DOHH2 (cell line): Measurements from ENCODE around the gene UGT8.
"Not testable (repeated sequence)": the region's sequence is repeated elsewhere in the genome, so short reads cannot be mapped to it uniquely, and the experiment has no call there.

Experiments
- H3F3A ChIP-seq: fragments of 200-600 bp; sonication (generic), shearing (Covaris generic); 2 replicates; pipeline ENCODE4 v1.6.0; 2016; ENCODE audit warnings: antibody characterized with exemption, mild to moderate bottlenecking; ENCODE audit not compliant: control insufficient read depth, insufficient read depth
- H3K27ac ChIP-seq: fragments of 200-600 bp; sonication (generic); 2 replicates; pipeline ENCODE4 v1.5.1; 2014; ENCODE audit warnings: low read depth, mild to moderate bottlenecking, low read length, moderate library complexity
- H3K27me3 ChIP-seq: fragments of 200-600 bp; sonication (generic); 2 replicates; pipeline ENCODE4 v1.6.1; 2014; ENCODE audit warnings: mild to moderate bottlenecking, low read length, mixed read lengths; ENCODE audit not compliant: control insufficient read depth
- H3K36me3 ChIP-seq: fragments of 200-600 bp; sonication (generic); 2 replicates; pipeline ENCODE4 v1.6.1; 2014; ENCODE audit warnings: mild to moderate bottlenecking, low read length, moderate library complexity, mixed read lengths; ENCODE audit not compliant: control insufficient read depth
- H3K4me1 ChIP-seq: fragments of 200-600 bp; sonication (generic); 2 replicates; pipeline ENCODE4 v1.6.1; 2014; ENCODE audit warnings: mild to moderate bottlenecking, low read length, mixed read lengths; ENCODE audit not compliant: control insufficient read depth
- H3K4me2 ChIP-seq: fragments of 200-600 bp; sonication (generic); 2 replicates; pipeline ENCODE4 v1.6.0; 2014; ENCODE audit warnings: mild to moderate bottlenecking, low read length, moderate library complexity
- H3K4me3 ChIP-seq: fragments of 200-600 bp; sonication (generic); 2 replicates; pipeline ENCODE4 v1.5.1; 2014; ENCODE audit warnings: mild to moderate bottlenecking, low read length, mixed read lengths
- H3K79me2 ChIP-seq: fragments of 200-600 bp; sonication (generic); 2 replicates; pipeline ENCODE4 v1.6.1; 2014; ENCODE audit warnings: mild to moderate bottlenecking, low read length, mixed read lengths; ENCODE audit not compliant: control insufficient read depth
- H3K9me2 ChIP-seq: fragments of 200-600 bp; sonication (generic); replicated peaks from 2 replicates; pipeline ENCODE4 v1.6.1; 2014; ENCODE audit warnings: mild to moderate bottlenecking, low read length, mixed read lengths; ENCODE audit not compliant: control insufficient read depth
- H3K9me3 ChIP-seq: fragments of 200-600 bp; sonication (generic); 2 replicates; pipeline ENCODE4 v1.6.1; 2014; ENCODE audit warnings: antibody characterized with exemption, low read length, mixed read lengths; ENCODE audit not compliant: control insufficient read depth, insufficient read depth
- H4K20me1 ChIP-seq: fragments of 200-600 bp; sonication (generic); 2 replicates; pipeline ENCODE4 v1.6.0; 2014; ENCODE audit warnings: low read depth, mild to moderate bottlenecking, antibody characterized with exemption, low read length, moderate library complexity; ENCODE audit not compliant: control insufficient read depth, insufficient read depth
- CTCF ChIP-seq: fragments of 200-600 bp; sonication (generic); IDR thresholded peaks from one replicate; pipeline ENCODE4 v1.5.1; 2014; ENCODE audit warnings: antibody characterized with exemption, mild to moderate bottlenecking, low read depth, low read length; ENCODE audit not compliant: poor library complexity, severe bottlenecking
- EZH2phosphoT487 ChIP-seq: fragments of 200-600 bp; sonication (generic); IDR thresholded peaks from 2 replicates; pipeline ENCODE4 v1.6.1; 2017; ENCODE audit warnings: borderline replicate concordance, mild to moderate bottlenecking, antibody characterized with exemption, low read length, moderate library complexity, mixed read lengths

The UGT8 gene

DNA sequence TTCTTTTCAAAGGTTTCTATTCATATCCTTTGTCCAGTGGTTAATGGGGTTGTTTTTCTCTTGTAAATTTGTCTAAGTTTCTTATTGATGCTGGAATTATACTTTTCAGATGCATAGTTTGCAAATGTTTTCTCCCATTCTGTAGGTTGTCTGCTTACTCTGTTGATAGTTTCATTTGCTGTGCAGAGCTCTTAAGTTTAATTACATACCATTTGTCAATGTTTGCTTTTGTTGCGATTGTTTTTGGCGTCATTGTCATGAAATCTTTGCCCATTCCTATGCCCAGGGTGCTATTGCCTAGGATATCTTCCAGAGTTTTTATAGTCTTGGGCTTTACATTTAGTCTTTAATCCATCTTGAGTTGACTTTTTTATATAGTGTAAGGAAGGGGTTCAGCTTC is 21.2 kb upstream of the UGT8 start:
- Histone ChIP-seq H3K4me1 (no peaks in the 10 kb centered on the region), H3K79me2 (no peaks in the 10 kb centered on the region), H3K4me3 (no peak overlapping the region), H4K20me1 (no peaks in the 10 kb centered on the region), H3K27me3 (no peaks in the 10 kb centered on the region), H3K9me3 (peaks cover 10% of the 10 kb centered on the region; the same call in 1 of the 2 replicates), H3F3A (no peaks in the 10 kb centered on the region), H3K36me3 (no peaks in the 10 kb centered on the region), H3K4me2 (no peak overlapping the region), H3K27ac (no peak overlapping the region), H3K9me2 (no peaks in the 10 kb centered on the region)
- TF ChIP-seq CTCF (no peak), EZH2phosphoT487 (no peak)

DNA sequence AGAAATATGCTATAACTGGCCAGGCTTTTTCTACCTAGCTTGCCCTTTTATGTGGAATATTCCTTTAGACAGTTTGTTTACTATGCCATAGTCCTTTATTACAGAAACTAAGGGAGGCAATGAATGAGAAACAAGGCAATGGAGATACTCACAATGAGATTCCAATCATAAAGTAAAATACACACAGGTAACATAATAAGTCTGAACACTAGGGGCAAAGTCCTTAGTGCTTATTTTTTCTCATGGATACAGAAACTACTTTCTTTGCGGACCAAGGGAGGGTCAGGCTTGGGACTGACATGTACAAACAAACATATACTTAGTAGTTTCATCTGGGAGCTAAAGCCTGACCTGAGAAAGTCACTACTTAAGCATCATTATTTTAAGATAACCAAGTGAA is 16.0 kb upstream of the UGT8 start:
- H3F3A ChIP-seq = no peaks in the 10 kb centered on the region
- no peaks in the 10 kb centered on the region for H3K36me3 ChIP-seq
- no peak overlapping the region for H3K4me2 ChIP-seq
- peaks cover 11% of the 10 kb centered on the region; the same call in 1 of the 2 replicates for H3K9me3 ChIP-seq
- TF ChIP-seq CTCF = no peak
- no peak for TF ChIP-seq EZH2phosphoT487
- H3K27ac ChIP-seq = no peak overlapping the region
- no peaks in the 10 kb centered on the region for H3K27me3 ChIP-seq
- H4K20me1 ChIP-seq = no peaks in the 10 kb centered on the region
- H3K4me3 ChIP-seq = no peak overlapping the region
- H3K9me2 ChIP-seq = no peaks in the 10 kb centered on the region
- H3K4me1 ChIP-seq = no peaks in the 10 kb centered on the region
- H3K79me2 ChIP-seq = no peaks in the 10 kb centered on the region

- no peak overlapping the region for H3K27ac ChIP-seq
These were observed 10.3 kb upstream of the UGT8 start for GRCh38 chr4:114588305-114588704.

GRCh38 chr4:114590360-114590759 is 8.2 kb upstream of the UGT8 start:
- not testable (repeated sequence) for H3K36me3 ChIP-seq, H3K27me3 ChIP-seq, H4K20me1 ChIP-seq

More at GRCh38 chr4:114588305-114588704, 10.3 kb upstream of the UGT8 start:
- Histone ChIP-seq H3K36me3 (no peaks in the 10 kb centered on the region), H3K4me2 (no peak overlapping the region), H3K4me3 (no peak overlapping the region), H3K27me3 (no peaks in the 10 kb centered on the region), H3F3A (no peaks in the 10 kb centered on the region), H4K20me1 (no peaks in the 10 kb centered on the region), H3K9me3 (no peaks in the 10 kb centered on the region), H3K9me2 (no peaks in the 10 kb centered on the region; the same call in 1 of the 2 replicates), H3K4me1 (no peaks in the 10 kb centered on the region), H3K79me2 (no peaks in the 10 kb centered on the region)
- no peak for TF ChIP-seq CTCF
- TF ChIP-seq EZH2phosphoT487 = no peak

More at GRCh38 chr4:114590360-114590759, 8.2 kb upstream of the UGT8 start:
- not testable (repeated sequence) for H3K9me3 ChIP-seq, H3K4me1 ChIP-seq, H3K27ac ChIP-seq, H3K79me2 ChIP-seq, H3F3A ChIP-seq, H3K9me2 ChIP-seq, H3K4me2 ChIP-seq, H3K4me3 ChIP-seq
